Measurements from ENCODE around the gene LATS2. TPM values are rescaled to one million over a fixed set of nuclear protein-coding genes. Genes with fewer than 3 reads are reported as not detected.

The LATS2 gene
- total and polyA plus RNA-seq, 9 donors, result 7.3 to 25.7 (median 17.7) TPM

DNA sequence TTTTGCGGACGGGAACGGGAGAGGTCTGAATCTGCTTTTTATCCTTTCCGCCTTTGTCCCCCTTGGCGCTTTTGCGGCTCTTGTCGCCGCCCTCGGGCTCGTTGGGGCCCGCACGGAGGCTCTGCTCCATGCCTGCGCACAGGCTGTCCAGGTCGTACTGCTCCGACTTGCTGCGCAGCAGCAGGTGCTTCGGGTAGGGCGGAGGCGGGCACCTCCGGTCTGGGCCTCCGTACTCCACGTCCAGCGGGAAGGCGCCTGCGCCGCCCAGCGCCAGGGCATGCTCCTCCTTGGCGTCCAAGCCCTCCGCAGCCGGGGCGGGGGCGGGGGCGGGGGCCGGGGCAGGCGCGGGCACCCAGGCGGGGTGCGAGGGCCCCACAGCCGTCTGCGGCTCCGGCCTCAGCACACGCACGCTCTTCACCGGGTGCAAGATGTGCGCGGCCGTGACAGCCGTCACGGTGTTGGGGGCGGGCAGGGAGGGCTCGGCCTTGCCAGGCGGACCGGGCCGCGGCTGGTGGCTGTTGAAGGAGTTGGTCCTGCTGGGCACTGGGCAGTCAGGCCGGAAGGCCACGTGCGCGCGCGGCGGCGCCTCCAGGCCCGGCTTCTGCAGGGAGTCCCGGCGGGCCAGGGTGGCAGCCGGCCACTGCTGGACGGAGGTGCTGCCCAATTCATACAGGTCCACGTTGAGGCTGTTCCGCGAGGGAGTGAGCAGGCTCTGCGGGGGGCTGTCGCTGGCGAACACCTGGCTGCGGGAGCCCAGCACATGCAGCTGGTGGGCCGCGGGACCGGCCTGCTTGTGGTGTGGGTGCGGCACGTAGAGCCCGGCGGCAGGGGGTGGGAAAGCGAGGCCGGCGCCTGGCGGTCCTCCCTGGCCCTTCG, 73.1 kb downstream of the LATS2 start:
- Histone ChIP-seq H3K27me3 (ENCODE audit: control insufficient read depth, insufficient read depth, low read length) (no peaks in the 10 kb centered on the region), H3K4me1 (ENCODE audit: control insufficient read depth, insufficient read depth, low read length) (peaks cover 3% of the 10 kb centered on the region), H3K27ac (ENCODE audit: low read length) (no peak overlapping the region), H3K9me3 (replicated peaks; ENCODE audit: control insufficient read depth, low read depth, low read length) (no peaks in the 10 kb centered on the region), H3K4me3 (ENCODE audit: low read length) (no peak overlapping the region), H3K36me3 (ENCODE audit: control insufficient read depth, insufficient read depth, low read length) (peaks cover 47% of the 10 kb centered on the region)
- WGBS (ENCODE audit: insufficient coverage), result 95% methylated on average over 86 of the region's 87 CpGs
- no peak for DNase-seq

DNA sequence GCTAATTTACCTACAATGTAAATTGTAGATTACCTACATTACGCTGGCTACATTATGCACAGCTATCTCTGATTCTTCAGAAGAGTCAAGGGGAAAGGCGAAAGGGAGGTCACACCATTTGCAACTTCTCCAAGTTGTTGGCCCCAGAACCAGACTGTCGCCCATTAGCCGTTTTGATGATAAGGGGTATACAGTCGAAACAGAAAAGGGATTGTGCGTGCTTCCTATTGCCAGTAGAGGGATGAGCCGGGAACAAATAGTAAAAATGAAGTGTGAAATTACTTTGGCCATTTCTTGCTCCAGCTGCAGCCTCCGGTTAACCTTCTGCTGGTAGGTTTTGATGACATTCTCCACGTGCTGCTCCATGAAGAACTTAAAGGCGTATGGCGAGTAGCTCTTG, 73.8 kb downstream of the LATS2 start:
- H3K27ac ChIP-seq (ENCODE audit: low read length), result no peak overlapping the region
- 84% methylated on average over 10 of the region's 11 CpGs for WGBS (ENCODE audit: insufficient coverage)
- DNase-seq, result no peak
- H3K4me3 ChIP-seq (ENCODE audit: low read length), result no peak overlapping the region
- H3K9me3 ChIP-seq (replicated peaks; ENCODE audit: control insufficient read depth, low read depth, low read length), result no peaks in the 10 kb centered on the region
- peaks cover 3% of the 10 kb centered on the region for H3K4me1 ChIP-seq (ENCODE audit: control insufficient read depth, insufficient read depth, low read length)
- H3K36me3 ChIP-seq (ENCODE audit: control insufficient read depth, insufficient read depth, low read length), result peaks cover 50% of the 10 kb centered on the region
- no peaks in the 10 kb centered on the region for H3K27me3 ChIP-seq (ENCODE audit: control insufficient read depth, insufficient read depth, low read length)

DNA sequence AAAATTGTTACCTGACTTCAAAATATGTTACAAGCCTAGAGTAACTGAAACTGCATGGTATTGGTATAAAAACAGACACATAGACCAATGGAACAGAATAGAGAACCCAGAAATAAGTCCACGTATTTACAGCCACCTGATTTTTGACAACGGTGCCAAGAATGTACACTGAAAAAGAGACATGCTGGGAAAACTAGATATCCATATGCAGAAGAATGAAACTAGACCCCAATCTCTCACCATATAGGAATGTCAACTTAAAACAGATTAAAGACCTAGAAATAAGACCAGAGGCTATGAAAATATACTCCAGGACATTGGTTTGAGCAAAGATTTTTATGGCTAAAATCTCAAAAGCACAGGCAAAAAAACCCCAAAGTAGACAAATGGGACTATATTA, 76.5 kb downstream of the LATS2 start:
- H3K4me3 ChIP-seq (ENCODE audit: low read length), result no peak overlapping the region
- no peaks in the 10 kb centered on the region for H3K27me3 ChIP-seq (ENCODE audit: control insufficient read depth, insufficient read depth, low read length)
- peaks cover 1% of the 10 kb centered on the region for H3K4me1 ChIP-seq (ENCODE audit: control insufficient read depth, insufficient read depth, low read length)
- H3K9me3 ChIP-seq (replicated peaks; ENCODE audit: control insufficient read depth, low read depth, low read length), result no peaks in the 10 kb centered on the region
- H3K27ac ChIP-seq (ENCODE audit: low read length), result no peak overlapping the region
- H3K36me3 ChIP-seq (ENCODE audit: control insufficient read depth, insufficient read depth, low read length), result peaks cover 58% of the 10 kb centered on the region
- no CpG with 5 or more reads among the region's 2 CpGs for WGBS (ENCODE audit: insufficient coverage)
- no peak for DNase-seq

- H3K4me3 ChIP-seq (ENCODE audit: low read length), result no peak overlapping the region
- no peaks in the 10 kb centered on the region for H3K27me3 ChIP-seq (ENCODE audit: control insufficient read depth, insufficient read depth, low read length)
- peaks cover 57% of the 10 kb centered on the region for H3K36me3 ChIP-seq (ENCODE audit: control insufficient read depth, insufficient read depth, low read length)
- 91% methylated on average over 8 of the region's 11 CpGs for WGBS (ENCODE audit: insufficient coverage)
- no peaks in the 10 kb centered on the region for H3K4me1 ChIP-seq (ENCODE audit: control insufficient read depth, insufficient read depth, low read length)
- H3K9me3 ChIP-seq (replicated peaks; ENCODE audit: control insufficient read depth, low read depth, low read length), result no peaks in the 10 kb centered on the region
- no peak overlapping the region for H3K27ac ChIP-seq (ENCODE audit: low read length)
- DNase-seq, result no peak
Measured at GRCh38 chr13:20983386-20983785, 78.0 kb downstream of the LATS2 start.

DNA sequence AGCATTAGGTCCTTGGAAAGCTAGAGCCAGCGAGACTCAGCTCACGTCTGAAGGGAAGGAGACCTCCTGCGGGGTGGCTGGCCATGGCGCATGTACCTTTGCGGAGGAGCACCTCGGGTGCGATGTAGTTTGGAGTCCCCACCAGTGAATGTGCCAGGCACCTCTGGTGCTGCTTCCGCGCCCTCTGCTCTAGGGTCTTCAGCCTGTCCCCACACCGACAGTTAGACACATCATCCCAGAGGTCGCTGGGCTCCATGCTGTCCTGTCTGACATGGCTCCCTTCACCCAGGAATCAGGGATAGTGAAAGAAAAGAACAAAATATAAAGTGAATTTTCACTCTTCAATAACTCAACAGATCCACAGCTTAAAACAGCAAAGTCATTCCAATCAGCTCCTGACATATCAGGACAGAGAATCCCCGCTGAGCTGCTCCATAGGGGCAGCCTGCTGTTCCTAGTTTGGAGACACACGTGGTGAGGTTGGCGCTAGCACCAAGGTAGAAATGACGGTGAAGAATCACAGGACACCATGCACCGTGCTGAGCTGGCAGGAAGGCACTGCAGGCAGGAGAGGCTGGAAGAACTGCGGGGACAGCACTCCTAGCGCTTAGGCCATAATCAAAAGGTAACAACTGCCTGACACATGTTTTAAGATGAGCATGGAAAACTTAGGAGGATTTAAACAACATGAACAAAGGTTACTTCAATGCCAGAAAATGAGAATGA, 79.9 kb downstream of the LATS2 start:
- DNase-seq, result no peak
- no peaks in the 10 kb centered on the region for H3K27me3 ChIP-seq (ENCODE audit: control insufficient read depth, insufficient read depth, low read length)
- H3K4me1 ChIP-seq (ENCODE audit: control insufficient read depth, insufficient read depth, low read length), result no peaks in the 10 kb centered on the region
- peaks cover 57% of the 10 kb centered on the region for H3K36me3 ChIP-seq (ENCODE audit: control insufficient read depth, insufficient read depth, low read length)
- H3K4me3 ChIP-seq (ENCODE audit: low read length), result no peak overlapping the region
- WGBS (ENCODE audit: insufficient coverage), result 92% methylated on average over 13 of the region's 18 CpGs
- no peak overlapping the region for H3K27ac ChIP-seq (ENCODE audit: low read length)
- H3K9me3 ChIP-seq (replicated peaks; ENCODE audit: control insufficient read depth, low read depth, low read length), result no peaks in the 10 kb centered on the region

GRCh38 chr13:20980899-20981298, 80.5 kb downstream of the LATS2 start:
- Histone ChIP-seq H3K27me3 (ENCODE audit: control insufficient read depth, insufficient read depth, low read length) (no peaks in the 10 kb centered on the region), H3K36me3 (ENCODE audit: control insufficient read depth, insufficient read depth, low read length) (peaks cover 60% of the 10 kb centered on the region)
- WGBS (ENCODE audit: insufficient coverage), result 92% methylated on average over 4 of the region's 4 CpGs

GRCh38 chr13:20980430-20980829, 81.0 kb downstream of the LATS2 start:
- Histone ChIP-seq H3K27ac (ENCODE audit: low read length) (no peak overlapping the region), H3K27me3 (ENCODE audit: control insufficient read depth, insufficient read depth, low read length) (no peaks in the 10 kb centered on the region), H3K9me3 (replicated peaks; ENCODE audit: control insufficient read depth, low read depth, low read length) (peaks cover 2% of the 10 kb centered on the region), H3K4me1 (ENCODE audit: control insufficient read depth, insufficient read depth, low read length) (no peaks in the 10 kb centered on the region), H3K36me3 (ENCODE audit: control insufficient read depth, insufficient read depth, low read length) (peaks cover 62% of the 10 kb centered on the region), H3K4me3 (ENCODE audit: low read length) (no peak overlapping the region)
- 60% methylated on average over 1 of the region's 5 CpGs for WGBS (ENCODE audit: insufficient coverage)
- DNase-seq, result no peak

More at GRCh38 chr13:20980899-20981298, 80.5 kb downstream of the LATS2 start:
- no peak overlapping the region for H3K4me3 ChIP-seq (ENCODE audit: low read length)
- peaks cover 2% of the 10 kb centered on the region for H3K9me3 ChIP-seq (replicated peaks; ENCODE audit: control insufficient read depth, low read depth, low read length)
- no peaks in the 10 kb centered on the region for H3K4me1 ChIP-seq (ENCODE audit: control insufficient read depth, insufficient read depth, low read length)
- H3K27ac ChIP-seq (ENCODE audit: low read length), result no peak overlapping the region
- DNase-seq, result no peak

- Histone ChIP-seq H3K27me3 (ENCODE audit: control insufficient read depth, insufficient read depth, low read length) (no peaks in the 10 kb centered on the region), H3K9me3 (replicated peaks; ENCODE audit: control insufficient read depth, low read depth, low read length) (peaks cover 2% of the 10 kb centered on the region), H3K4me3 (ENCODE audit: low read length) (no peak overlapping the region), H3K4me1 (ENCODE audit: control insufficient read depth, insufficient read depth, low read length) (no peaks in the 10 kb centered on the region), H3K27ac (ENCODE audit: low read length) (no peak overlapping the region), H3K36me3 (ENCODE audit: control insufficient read depth, insufficient read depth, low read length) (peaks cover 74% of the 10 kb centered on the region)
- DNase-seq, result no peak
- WGBS (ENCODE audit: insufficient coverage), result no CpG with 5 or more reads among the region's 2 CpGs
Measured at GRCh38 chr13:20977394-20977793, 84.0 kb downstream of the LATS2 start.

DNA sequence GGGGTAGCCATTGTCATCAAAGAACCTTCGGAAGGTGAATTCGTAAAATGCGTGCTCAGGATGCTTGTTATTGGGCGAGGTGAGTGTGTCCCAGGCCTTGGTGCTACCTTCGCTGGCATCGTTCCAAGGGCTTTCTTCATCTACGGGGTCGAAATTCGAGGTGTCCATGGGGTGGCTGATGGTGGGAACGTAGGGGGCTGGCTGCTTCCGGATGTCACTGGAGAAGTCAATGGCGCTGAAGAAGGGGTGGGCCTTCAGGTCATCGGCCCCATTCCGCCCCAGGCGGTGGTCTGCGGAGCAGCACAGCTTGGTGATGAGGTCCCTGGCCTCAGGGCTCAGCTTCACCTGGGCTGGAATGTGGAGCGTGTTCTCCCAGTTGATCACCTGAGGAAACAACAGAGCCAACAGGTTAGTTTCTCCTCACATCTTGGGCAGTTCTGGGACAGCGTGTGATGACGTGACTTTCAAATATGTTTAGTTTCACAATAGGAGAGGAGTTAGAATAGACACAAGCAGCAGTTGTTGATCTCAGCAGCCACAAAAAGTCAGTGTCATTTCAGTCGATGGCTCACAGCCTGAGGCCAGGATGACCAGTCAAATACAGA, 86.3 kb downstream of the LATS2 start:
- Histone ChIP-seq H3K4me1 (ENCODE audit: control insufficient read depth, insufficient read depth, low read length) (no peaks in the 10 kb centered on the region), H3K27me3 (ENCODE audit: control insufficient read depth, insufficient read depth, low read length) (no peaks in the 10 kb centered on the region), H3K4me3 (ENCODE audit: low read length) (no peak overlapping the region), H3K27ac (ENCODE audit: low read length) (no peak overlapping the region), H3K9me3 (replicated peaks; ENCODE audit: control insufficient read depth, low read depth, low read length) (peaks cover 2% of the 10 kb centered on the region), H3K36me3 (ENCODE audit: control insufficient read depth, insufficient read depth, low read length) (peaks cover 53% of the 10 kb centered on the region)
- no peak for DNase-seq
- 94% methylated on average over 15 of the region's 20 CpGs for WGBS (ENCODE audit: insufficient coverage)

DNA sequence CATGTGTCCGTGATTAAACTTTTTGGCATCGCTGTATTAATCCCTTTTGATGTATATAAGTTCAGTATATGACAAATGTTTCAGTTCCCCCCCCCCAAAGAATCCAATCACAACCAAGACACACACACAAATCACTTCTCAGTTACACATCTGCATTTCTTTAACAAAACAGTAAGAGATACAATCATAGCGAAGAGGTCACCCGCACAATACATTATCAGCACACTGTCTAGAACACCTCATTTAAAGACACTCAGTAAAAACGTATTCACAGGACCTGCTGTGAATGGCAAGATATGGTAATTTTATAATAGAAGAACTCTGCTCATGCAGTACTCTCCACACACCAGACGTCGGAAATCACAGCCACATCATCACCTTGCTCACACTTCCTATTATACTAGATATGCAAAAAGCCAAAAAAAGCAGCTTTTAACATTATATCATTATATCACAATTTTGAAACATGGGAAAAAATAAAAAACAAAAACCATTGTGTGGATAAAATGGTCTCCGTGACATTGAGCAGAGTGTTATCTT, 87.4 kb downstream of the LATS2 start:
- WGBS (ENCODE audit: insufficient coverage), result no CpG with 5 or more reads among the region's 8 CpGs
- Histone ChIP-seq H3K4me3 (ENCODE audit: low read length) (no peak overlapping the region), H3K4me1 (ENCODE audit: control insufficient read depth, insufficient read depth, low read length) (no peaks in the 10 kb centered on the region), H3K27me3 (ENCODE audit: control insufficient read depth, insufficient read depth, low read length) (no peaks in the 10 kb centered on the region), H3K27ac (ENCODE audit: low read length) (no peak overlapping the region), H3K36me3 (ENCODE audit: control insufficient read depth, insufficient read depth, low read length) (peaks cover 43% of the 10 kb centered on the region), H3K9me3 (replicated peaks; ENCODE audit: control insufficient read depth, low read depth, low read length) (peaks cover 2% of the 10 kb centered on the region)
- no peak for DNase-seq

Measured in muscle of leg (tissue), 11 donors.